MM.1S (cell line): ENCODE results near the gene PYGL.

Experiments used
- EZH2 ChIP-seq: fragments of 300-600 bp; sonication (generic); optimal IDR thresholded peaks from 2 replicates; pipeline ENCODE3; 2017; ENCODE audit warnings: low read depth, mild to moderate bottlenecking, antibody characterized with exemption, low read length, mixed read lengths
- TF ChIP-seq, protein P1 (sequence below): fragments of 300-600 bp; sonication (generic); IDR thresholded peaks from 2 replicates; pipeline ENCODE4 v1.5.1; 2016; ENCODE audit warnings: antibody characterized with exemption, low read length, mixed read lengths

DNA sequence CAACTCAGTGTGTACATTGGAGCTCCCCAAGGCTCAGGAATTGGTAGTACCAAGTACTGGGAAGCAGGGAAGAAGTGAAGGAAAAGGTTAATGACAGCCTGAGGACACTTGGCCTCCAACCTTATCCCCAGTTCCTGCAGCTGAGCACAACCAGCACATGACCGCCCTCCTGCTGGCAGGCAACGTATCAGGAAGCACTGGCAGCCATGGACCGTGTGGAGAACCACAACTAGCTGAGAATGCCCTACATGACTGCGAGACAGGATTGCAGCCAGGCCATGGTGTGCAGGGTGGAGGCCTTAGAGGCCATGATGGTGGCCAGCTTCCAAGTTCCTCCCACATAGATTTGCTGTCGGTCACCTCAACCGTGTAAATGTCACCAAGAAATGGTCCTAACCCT lies 26.8 kb downstream of the PYGL start:
- TF ChIP-seq, protein P1, sequence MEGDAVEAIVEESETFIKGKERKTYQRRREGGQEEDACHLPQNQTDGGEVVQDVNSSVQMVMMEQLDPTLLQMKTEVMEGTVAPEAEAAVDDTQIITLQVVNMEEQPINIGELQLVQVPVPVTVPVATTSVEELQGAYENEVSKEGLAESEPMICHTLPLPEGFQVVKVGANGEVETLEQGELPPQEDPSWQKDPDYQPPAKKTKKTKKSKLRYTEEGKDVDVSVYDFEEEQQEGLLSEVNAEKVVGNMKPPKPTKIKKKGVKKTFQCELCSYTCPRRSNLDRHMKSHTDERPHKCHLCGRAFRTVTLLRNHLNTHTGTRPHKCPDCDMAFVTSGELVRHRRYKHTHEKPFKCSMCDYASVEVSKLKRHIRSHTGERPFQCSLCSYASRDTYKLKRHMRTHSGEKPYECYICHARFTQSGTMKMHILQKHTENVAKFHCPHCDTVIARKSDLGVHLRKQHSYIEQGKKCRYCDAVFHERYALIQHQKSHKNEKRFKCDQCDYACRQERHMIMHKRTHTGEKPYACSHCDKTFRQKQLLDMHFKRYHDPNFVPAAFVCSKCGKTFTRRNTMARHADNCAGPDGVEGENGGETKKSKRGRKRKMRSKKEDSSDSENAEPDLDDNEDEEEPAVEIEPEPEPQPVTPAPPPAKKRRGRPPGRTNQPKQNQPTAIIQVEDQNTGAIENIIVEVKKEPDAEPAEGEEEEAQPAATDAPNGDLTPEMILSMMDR = no peak
- TF ChIP-seq EZH2 = no peak
